Activated CD4-positive, alpha-beta T cell treated with anti-CD3 and anti-CD28 coated beads, Interleukin-2, amount 10 ng/mL, durations not matched to agents 24 days and 14 days (primary cell): ENCODE measurements around the gene ZNF473. TPM values are rescaled to one million over a fixed set of nuclear protein-coding genes. Genes with fewer than 3 reads are reported as not detected.

ENCODE experiments used
- DNase-seq: peaks from one replicate; pipeline ENCODE4 v3.0.0; 2022
- H3K27ac Mint-ChIP-seq: one replicate; pipeline ENCODE4 v1.8.0; 2022; ENCODE audit warnings: mild to moderate bottlenecking, mixed read lengths
- H3K27me3 Mint-ChIP-seq: one replicate; pipeline ENCODE4 v1.8.0; 2022; ENCODE audit warnings: mixed read lengths
- H3K36me3 Mint-ChIP-seq: one replicate; pipeline ENCODE4 v1.8.0; 2022; ENCODE audit warnings: low read depth, mild to moderate bottlenecking, mixed read lengths
- H3K4me1 Mint-ChIP-seq: one replicate; pipeline ENCODE4 v1.8.0; 2021; ENCODE audit warnings: mixed read lengths
- H3K4me3 Mint-ChIP-seq: one replicate; pipeline ENCODE4 v1.8.0; 2022; ENCODE audit warnings: mild to moderate bottlenecking, moderate library complexity, mixed read lengths
- H3K9me3 Mint-ChIP-seq: one replicate; pipeline ENCODE4 v1.8.0; 2021; ENCODE audit warnings: mixed read lengths
- intact Hi-C: fragments of 100-400 bp; cut with micrococcal nuclease; formaldehyde crosslinking; loops from one replicate; pipeline ENCODE4 v1.15.1; 2023
- total RNA-seq: library from RNA; stranded (reverse); gene quantifications from 2 replicates; pipeline ENCODE4 v1.2.3, GENCODE V29; 2022

ZNF473 gene
- total RNA-seq, 1 donor from 2014 or later: 14.2 TPM

GRCh38 chr19:50020481-50020880 is 5.3 kb upstream of the ZNF473 start:
- peak overlapping the region; percentile 35 for H3K27ac Mint-ChIP-seq
- no peak overlapping the region for H3K4me3 Mint-ChIP-seq
- H3K27me3 Mint-ChIP-seq: peaks cover 1% of the 10 kb centered on the region
- DNase-seq: no peak
- peaks cover 5% of the 10 kb centered on the region for H3K9me3 Mint-ChIP-seq
- intact Hi-C loops: no loop called here
- peaks cover 45% of the 10 kb centered on the region for H3K36me3 Mint-ChIP-seq
- peaks cover 18% of the 10 kb centered on the region for H3K4me1 Mint-ChIP-seq

GRCh38 chr19:50022823-50023222 is 3.0 kb upstream of the ZNF473 start:
- H3K27ac Mint-ChIP-seq: no peak overlapping the region
- peaks cover 32% of the 10 kb centered on the region for H3K4me1 Mint-ChIP-seq
- H3K9me3 Mint-ChIP-seq: peaks cover 9% of the 10 kb centered on the region

GRCh38 chr19:50024719-50025021 is 1.1 kb upstream of the ZNF473 start:
- intact Hi-C loops: loop anchor here (1.0 to 5.0 kb wide), 4 partner anchors 20 to 211 kb away; partner anchors contain the start of genes AKT1S1, FUZ and TBC1D17
- peaks cover 9% of the 10 kb centered on the region for H3K9me3 Mint-ChIP-seq
- H3K27ac Mint-ChIP-seq: peak overlapping the region; percentile 99
- peaks cover 34% of the 10 kb centered on the region for H3K4me1 Mint-ChIP-seq
- H3K4me3 Mint-ChIP-seq: peak overlapping the region; percentile 95
- DNase-seq: no peak
- H3K27me3 Mint-ChIP-seq: peaks cover 2% of the 10 kb centered on the region
- H3K36me3 Mint-ChIP-seq: peaks cover 37% of the 10 kb centered on the region

More at GRCh38 chr19:50022823-50023222, 3.0 kb upstream of the ZNF473 start:
- intact Hi-C loops: no loop called here
- Mint-ChIP-seq H3K27me3 (peaks cover 2% of the 10 kb centered on the region), H3K4me3 (no peak overlapping the region), H3K36me3 (peaks cover 43% of the 10 kb centered on the region)
- DNase-seq: no peak

- H3K9me3 Mint-ChIP-seq: peaks cover 9% of the 10 kb centered on the region
- peaks cover 35% of the 10 kb centered on the region for H3K36me3 Mint-ChIP-seq
- H3K27me3 Mint-ChIP-seq: peaks cover 2% of the 10 kb centered on the region
- peak; percentile 100 for DNase-seq
- peak within 1 kb of the TSS; percentile 95 for H3K4me3 Mint-ChIP-seq
- peaks cover 34% of the 10 kb centered on the region for H3K4me1 Mint-ChIP-seq
- intact Hi-C loops: loop anchor here (1.0 to 5.0 kb wide), 4 partner anchors 21 to 212 kb away; partner anchors contain the start of genes AKT1S1, FUZ and TBC1D17
- H3K27ac Mint-ChIP-seq: peak within 1 kb of the TSS; percentile 99
These were observed 597 bp upstream of the ZNF473 start, which contains the start of gene VRK3 for GRCh38 chr19:50025022-50025793. TSS of gene VRK3 (minus strand) at chr19:50025372. CDS start at chr19:50016162, 9,210 bp downstream.

- DNase-seq: no peak
- H3K27ac Mint-ChIP-seq: peak overlapping the region; percentile 62
- peaks cover 9% of the 10 kb centered on the region for H3K9me3 Mint-ChIP-seq
- peak overlapping the region; percentile 95 for H3K4me3 Mint-ChIP-seq
- H3K36me3 Mint-ChIP-seq: peaks cover 39% of the 10 kb centered on the region
- peaks cover 31% of the 10 kb centered on the region for H3K4me1 Mint-ChIP-seq
- intact Hi-C loops: loop anchor here (5.0 kb wide), 1 partner anchor 89 kb away; no protein-coding TSS in a partner anchor
- peaks cover 2% of the 10 kb centered on the region for H3K27me3 Mint-ChIP-seq
These were observed 723 bp downstream of the ZNF473 start for GRCh38 chr19:50026550-50026906.

GRCh38 chr19:50030225-50030624 is 4.4 kb downstream of the ZNF473 start:
- Mint-ChIP-seq H3K4me3 (no peak overlapping the region), H3K9me3 (peaks cover 15% of the 10 kb centered on the region), H3K27ac (no peak overlapping the region), H3K4me1 (peaks cover 18% of the 10 kb centered on the region), H3K36me3 (peaks cover 65% of the 10 kb centered on the region), H3K27me3 (peaks cover 2% of the 10 kb centered on the region)
- intact Hi-C loops: no loop called here
- no peak for DNase-seq

- H3K36me3 Mint-ChIP-seq: peaks cover 64% of the 10 kb centered on the region
- DNase-seq: no peak
- H3K9me3 Mint-ChIP-seq: peaks cover 12% of the 10 kb centered on the region
- H3K27me3 Mint-ChIP-seq: no peaks in the 10 kb centered on the region
- peaks cover 11% of the 10 kb centered on the region for H3K4me1 Mint-ChIP-seq
- H3K4me3 Mint-ChIP-seq: no peak overlapping the region
- H3K27ac Mint-ChIP-seq: no peak overlapping the region
- intact Hi-C loops: no loop called here
These were observed 5.1 kb downstream of the ZNF473 start for GRCh38 chr19:50030937-50031336.

GRCh38 chr19:50036908-50037307 is 11.1 kb downstream of the ZNF473 start:
- intact Hi-C loops: no loop called here
- Mint-ChIP-seq H3K4me3 (no peak overlapping the region), H3K27ac (no peak overlapping the region), H3K9me3 (peaks cover 12% of the 10 kb centered on the region), H3K4me1 (no peaks in the 10 kb centered on the region), H3K27me3 (no peaks in the 10 kb centered on the region), H3K36me3 (peaks cover 82% of the 10 kb centered on the region)
- DNase-seq: no peak

- no peak overlapping the region for H3K27ac Mint-ChIP-seq
These were observed 14.2 kb downstream of the ZNF473 start for GRCh38 chr19:50039968-50040367.

GRCh38 chr19:50040967-50041366 is 15.2 kb downstream of the ZNF473 start:
- peaks cover 38% of the 10 kb centered on the region for H3K9me3 Mint-ChIP-seq
- no peak for DNase-seq
- intact Hi-C loops: no loop called here
- H3K4me1 Mint-ChIP-seq: no peaks in the 10 kb centered on the region
- no peaks in the 10 kb centered on the region for H3K27me3 Mint-ChIP-seq
- H3K27ac Mint-ChIP-seq: no peak overlapping the region
- H3K36me3 Mint-ChIP-seq: peaks cover 86% of the 10 kb centered on the region
- H3K4me3 Mint-ChIP-seq: no peak overlapping the region

More at GRCh38 chr19:50039968-50040367, 14.2 kb downstream of the ZNF473 start:
- peaks cover 32% of the 10 kb centered on the region for H3K9me3 Mint-ChIP-seq
- intact Hi-C loops: no loop called here
- no peak for DNase-seq
- no peak overlapping the region for H3K4me3 Mint-ChIP-seq
- H3K36me3 Mint-ChIP-seq: peaks cover 85% of the 10 kb centered on the region
- H3K27me3 Mint-ChIP-seq: no peaks in the 10 kb centered on the region
- no peaks in the 10 kb centered on the region for H3K4me1 Mint-ChIP-seq

GRCh38 chr19:50042363-50043024 is 16.7 kb downstream of the ZNF473 start:
- H3K9me3 Mint-ChIP-seq: peaks cover 38% of the 10 kb centered on the region
- H3K27ac Mint-ChIP-seq: no peak overlapping the region
- intact Hi-C loops: no loop called here
- H3K4me1 Mint-ChIP-seq: no peaks in the 10 kb centered on the region
- DNase-seq: no peak
- peaks cover 90% of the 10 kb centered on the region for H3K36me3 Mint-ChIP-seq
- H3K27me3 Mint-ChIP-seq: no peaks in the 10 kb centered on the region
- H3K4me3 Mint-ChIP-seq: no peak overlapping the region

GRCh38 chr19:50043967-50044366 is 18.2 kb downstream of the ZNF473 start:
- peaks cover 45% of the 10 kb centered on the region for H3K9me3 Mint-ChIP-seq
- H3K4me1 Mint-ChIP-seq: no peaks in the 10 kb centered on the region
- intact Hi-C loops: no loop called here
- no peak overlapping the region for H3K4me3 Mint-ChIP-seq
- DNase-seq: no peak
- no peaks in the 10 kb centered on the region for H3K27me3 Mint-ChIP-seq
- H3K27ac Mint-ChIP-seq: no peak overlapping the region
- H3K36me3 Mint-ChIP-seq: peaks cover 99% of the 10 kb centered on the region

GRCh38 chr19:50044922-50045321 is 19.1 kb downstream of the ZNF473 start:
- intact Hi-C loops: no loop called here
- H3K4me1 Mint-ChIP-seq: no peaks in the 10 kb centered on the region
- H3K9me3 Mint-ChIP-seq: peaks cover 45% of the 10 kb centered on the region
- no peak overlapping the region for H3K27ac Mint-ChIP-seq
- H3K36me3 Mint-ChIP-seq: peaks cover 96% of the 10 kb centered on the region
- H3K27me3 Mint-ChIP-seq: no peaks in the 10 kb centered on the region
- DNase-seq: no peak
- H3K4me3 Mint-ChIP-seq: no peak overlapping the region
